Type B pancreatic cell (in vitro differentiated cells): ENCODE data around the gene NPHS1. TPM values are rescaled to one million over a fixed set of nuclear protein-coding genes. Genes with fewer than 3 reads are reported as not detected.
"Not testable (repeated sequence)": the region's sequence is repeated elsewhere in the genome, so short reads cannot be mapped to it uniquely, and the experiment has no call there.

Experiments
- DNase-seq: peaks from one replicate; pipeline ENCODE4 v3.0.0; 2021; ENCODE audit warnings: mixed read lengths; ENCODE audit not compliant: unreplicated experiment; ENCODE audit errors: extremely low spot score
- H3K27ac Mint-ChIP-seq: 2 replicates; pipeline ENCODE4 v1.8.0; 2021; ENCODE audit warnings: mild to moderate bottlenecking, mixed read lengths
- H3K27me3 Mint-ChIP-seq: 2 replicates; pipeline ENCODE4 v1.8.0; 2021; ENCODE audit warnings: mixed read lengths
- H3K36me3 Mint-ChIP-seq: 2 replicates; pipeline ENCODE4 v1.8.0; 2021; ENCODE audit warnings: mixed read lengths
- H3K4me1 Mint-ChIP-seq: one replicate; pipeline ENCODE4 v1.8.0; 2021; ENCODE audit warnings: mixed read lengths; ENCODE audit not compliant: unreplicated experiment
- H3K4me3 Mint-ChIP-seq: 2 replicates; pipeline ENCODE4 v1.8.0; 2021; ENCODE audit warnings: mild to moderate bottlenecking, mixed read lengths
- H3K9me3 Mint-ChIP-seq: 2 replicates; pipeline ENCODE4 v1.8.0; 2021; ENCODE audit warnings: mixed read lengths
- total RNA-seq: library from RNA; stranded (reverse); gene quantifications from 2 replicates; pipeline ENCODE4 v1.2.1, GENCODE V29; 2021; ENCODE audit warnings: low replicate concordance
- TF ChIP-seq, protein P1 (sequence below): fragments of 200-600 bp; sonication (generic); conservative IDR thresholded peaks from 2 replicates; pipeline ENCODE4 v1.5.0; 2021; ENCODE audit warnings: antibody characterized with exemption, mild to moderate bottlenecking

NPHS1 gene
- total RNA-seq, 1 donor from 2014 or later = 1.9 TPM

DNA sequence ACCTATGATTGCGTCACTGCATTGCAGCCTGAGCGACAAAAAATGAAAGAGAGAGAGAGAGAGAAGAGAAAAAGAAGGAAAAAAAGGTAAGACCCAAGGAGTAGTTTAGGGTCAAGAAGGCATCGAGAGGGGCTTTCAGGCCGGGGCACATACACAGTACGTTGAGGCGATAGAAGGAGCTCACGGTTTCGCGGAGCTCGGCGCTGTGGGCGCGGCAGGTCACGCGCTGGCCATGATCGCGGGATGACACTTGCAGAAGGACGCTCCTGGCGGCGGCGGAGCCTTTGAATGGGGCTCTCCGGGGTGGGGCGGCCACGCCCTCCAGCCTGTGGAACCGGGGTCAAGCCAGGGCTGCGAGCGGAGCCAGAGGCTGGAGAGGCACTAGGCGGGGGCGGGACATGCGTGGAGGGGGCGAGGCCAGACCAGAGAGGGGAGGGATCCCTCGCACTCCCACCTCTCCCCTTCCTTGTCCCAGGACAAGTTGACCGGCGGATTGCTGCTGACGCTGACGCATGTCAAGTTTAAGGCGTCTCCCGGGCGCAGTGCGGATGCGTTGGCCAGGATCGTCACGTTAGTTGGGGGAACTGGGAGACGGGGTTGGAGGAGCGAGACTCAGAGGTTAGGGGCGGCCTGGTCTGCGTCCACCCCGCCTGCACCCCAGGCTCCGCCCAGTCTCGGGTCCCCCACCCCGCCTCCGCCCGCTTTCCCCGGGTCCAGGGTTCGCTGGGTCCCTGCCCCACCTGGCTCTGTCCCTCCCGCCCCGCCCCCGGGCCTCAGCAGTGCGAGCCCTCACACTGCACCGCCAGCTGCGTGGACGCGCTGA, 6.9 kb downstream of the NPHS1 start:
- peak overlapping the region; percentile 65 for H3K27ac Mint-ChIP-seq
- peaks cover 81% of the 10 kb centered on the region for H3K27me3 Mint-ChIP-seq
- H3K9me3 Mint-ChIP-seq = no peaks in the 10 kb centered on the region
- TF ChIP-seq, protein P1, sequence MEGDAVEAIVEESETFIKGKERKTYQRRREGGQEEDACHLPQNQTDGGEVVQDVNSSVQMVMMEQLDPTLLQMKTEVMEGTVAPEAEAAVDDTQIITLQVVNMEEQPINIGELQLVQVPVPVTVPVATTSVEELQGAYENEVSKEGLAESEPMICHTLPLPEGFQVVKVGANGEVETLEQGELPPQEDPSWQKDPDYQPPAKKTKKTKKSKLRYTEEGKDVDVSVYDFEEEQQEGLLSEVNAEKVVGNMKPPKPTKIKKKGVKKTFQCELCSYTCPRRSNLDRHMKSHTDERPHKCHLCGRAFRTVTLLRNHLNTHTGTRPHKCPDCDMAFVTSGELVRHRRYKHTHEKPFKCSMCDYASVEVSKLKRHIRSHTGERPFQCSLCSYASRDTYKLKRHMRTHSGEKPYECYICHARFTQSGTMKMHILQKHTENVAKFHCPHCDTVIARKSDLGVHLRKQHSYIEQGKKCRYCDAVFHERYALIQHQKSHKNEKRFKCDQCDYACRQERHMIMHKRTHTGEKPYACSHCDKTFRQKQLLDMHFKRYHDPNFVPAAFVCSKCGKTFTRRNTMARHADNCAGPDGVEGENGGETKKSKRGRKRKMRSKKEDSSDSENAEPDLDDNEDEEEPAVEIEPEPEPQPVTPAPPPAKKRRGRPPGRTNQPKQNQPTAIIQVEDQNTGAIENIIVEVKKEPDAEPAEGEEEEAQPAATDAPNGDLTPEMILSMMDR = no peak
- H3K4me1 Mint-ChIP-seq = peaks cover 16% of the 10 kb centered on the region
- no peak for DNase-seq
- peak overlapping the region; percentile 82 for H3K4me3 Mint-ChIP-seq
- H3K36me3 Mint-ChIP-seq = no peaks in the 10 kb centered on the region

DNA sequence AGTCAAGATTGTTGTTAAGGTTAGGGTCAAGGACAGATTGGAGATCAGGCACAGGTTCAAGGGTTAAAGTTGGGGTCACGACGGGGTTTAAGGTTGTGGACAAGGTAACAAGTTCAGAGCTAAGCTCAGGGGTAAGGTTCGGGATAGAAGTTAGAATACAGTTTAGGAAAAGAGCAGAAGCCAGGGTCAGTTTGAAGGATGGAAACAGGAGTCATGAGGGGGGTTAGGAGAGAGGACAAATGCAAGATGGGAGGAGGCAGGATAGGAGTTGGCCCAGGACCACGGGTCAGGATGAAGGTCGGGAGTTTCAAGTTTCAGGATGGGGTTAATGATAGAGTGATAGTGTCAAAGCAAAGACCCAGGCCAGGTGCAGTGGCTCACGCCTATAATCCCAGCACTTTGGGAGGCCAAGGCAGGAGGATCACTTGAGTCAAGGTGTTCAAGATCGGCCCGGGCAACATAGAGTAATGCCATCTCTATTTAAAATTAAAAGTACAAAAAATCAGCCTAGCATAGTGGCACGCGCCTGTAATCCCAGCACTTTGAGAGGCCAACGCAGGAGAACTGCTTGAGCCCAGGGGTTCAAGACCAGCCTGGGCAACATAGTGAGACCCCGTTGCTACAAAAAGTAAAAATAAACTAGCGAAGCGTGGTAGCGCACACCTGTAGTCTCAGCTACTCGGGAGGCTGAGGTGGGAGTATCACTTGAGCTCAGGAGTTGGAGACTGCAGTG, 7.7 kb downstream of the NPHS1 start:
- no peaks in the 10 kb centered on the region for H3K9me3 Mint-ChIP-seq
- no peaks in the 10 kb centered on the region for H3K36me3 Mint-ChIP-seq
- no peak for DNase-seq
- peak overlapping the region; percentile 65 for H3K27ac Mint-ChIP-seq
- H3K4me1 Mint-ChIP-seq = peaks cover 16% of the 10 kb centered on the region
- peaks cover 75% of the 10 kb centered on the region for H3K27me3 Mint-ChIP-seq
- peak overlapping the region; percentile 82 for H3K4me3 Mint-ChIP-seq
- TF ChIP-seq, protein P1 = no peak

DNA sequence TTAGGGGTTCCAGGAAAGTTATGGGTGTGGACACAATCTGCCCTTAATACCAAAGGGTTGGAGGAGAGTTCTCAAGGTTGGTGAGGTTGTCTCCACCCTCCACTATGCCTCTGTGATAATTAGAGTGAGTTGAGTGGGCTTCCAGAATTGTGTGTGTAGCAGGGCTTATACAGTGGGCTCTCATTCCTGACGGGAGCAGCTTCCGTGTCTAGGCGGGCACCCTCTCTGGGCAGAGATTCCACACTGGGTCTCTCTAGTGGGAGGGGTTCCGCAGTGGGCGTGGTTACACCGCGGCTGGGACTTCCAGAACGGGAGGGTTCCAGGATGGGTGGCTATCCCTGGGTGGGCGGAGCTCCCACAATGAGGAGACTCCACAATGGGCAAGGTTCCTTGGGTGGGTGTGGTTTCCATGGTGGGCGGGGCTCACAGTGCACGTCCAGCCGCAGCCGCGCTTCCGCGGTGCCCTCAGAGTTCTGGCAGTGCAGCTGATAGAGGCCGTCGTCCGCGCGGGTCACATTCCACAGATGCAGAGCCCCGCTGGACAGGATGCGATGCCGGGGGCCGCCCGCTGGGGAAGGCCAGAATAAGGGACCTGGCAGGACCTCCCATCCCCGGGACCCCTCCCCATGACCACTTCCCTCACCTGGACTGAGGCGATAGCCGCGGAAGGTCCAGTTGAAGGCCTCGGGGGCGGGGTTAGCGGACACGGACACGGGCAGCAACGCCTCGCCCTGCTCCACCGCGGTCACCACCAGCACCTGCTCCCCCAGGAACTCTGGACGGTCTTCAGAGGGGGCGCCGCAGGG, 8.4 kb downstream of the NPHS1 start:
- Mint-ChIP-seq H3K27ac (no peak overlapping the region), H3K27me3 (peaks cover 72% of the 10 kb centered on the region), H3K9me3 (no peaks in the 10 kb centered on the region), H3K36me3 (no peaks in the 10 kb centered on the region), H3K4me1 (peaks cover 16% of the 10 kb centered on the region), H3K4me3 (peak overlapping the region; percentile 50)
- TF ChIP-seq, protein P1 = no peak
- no peak for DNase-seq

DNA sequence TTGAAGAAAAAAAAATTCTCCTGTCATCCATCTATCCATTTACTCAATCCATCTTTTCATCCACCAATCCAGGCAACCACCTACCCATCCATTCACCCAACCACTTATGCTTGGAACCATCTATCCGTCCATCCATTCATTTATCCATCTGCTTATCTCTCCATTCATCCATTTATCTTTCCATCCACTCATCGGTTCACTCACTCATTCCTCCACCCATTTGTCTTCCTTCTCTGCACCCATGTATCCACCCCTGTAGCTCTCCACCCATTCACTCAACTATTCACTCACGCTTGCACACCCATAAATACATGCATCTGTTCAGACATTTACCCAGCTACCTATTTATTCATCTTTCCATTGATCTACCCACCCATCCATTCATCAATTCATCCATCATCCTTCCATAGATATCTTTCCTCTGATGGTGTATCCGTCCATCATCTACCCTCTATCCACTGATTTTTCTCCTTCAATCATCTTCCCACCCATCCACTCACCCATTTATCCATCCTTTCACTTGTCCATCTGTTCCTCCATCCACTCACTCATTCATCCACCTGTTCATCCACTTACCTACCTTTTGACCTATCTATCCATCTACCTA, 9.5 kb downstream of the NPHS1 start:
- Mint-ChIP-seq H3K27me3 (peaks cover 63% of the 10 kb centered on the region), H3K4me3 (no peak overlapping the region), H3K9me3 (no peaks in the 10 kb centered on the region), H3K36me3 (no peaks in the 10 kb centered on the region), H3K4me1 (peaks cover 16% of the 10 kb centered on the region), H3K27ac (no peak overlapping the region)
- TF ChIP-seq, protein P1 = no peak
- DNase-seq = no peak

DNA sequence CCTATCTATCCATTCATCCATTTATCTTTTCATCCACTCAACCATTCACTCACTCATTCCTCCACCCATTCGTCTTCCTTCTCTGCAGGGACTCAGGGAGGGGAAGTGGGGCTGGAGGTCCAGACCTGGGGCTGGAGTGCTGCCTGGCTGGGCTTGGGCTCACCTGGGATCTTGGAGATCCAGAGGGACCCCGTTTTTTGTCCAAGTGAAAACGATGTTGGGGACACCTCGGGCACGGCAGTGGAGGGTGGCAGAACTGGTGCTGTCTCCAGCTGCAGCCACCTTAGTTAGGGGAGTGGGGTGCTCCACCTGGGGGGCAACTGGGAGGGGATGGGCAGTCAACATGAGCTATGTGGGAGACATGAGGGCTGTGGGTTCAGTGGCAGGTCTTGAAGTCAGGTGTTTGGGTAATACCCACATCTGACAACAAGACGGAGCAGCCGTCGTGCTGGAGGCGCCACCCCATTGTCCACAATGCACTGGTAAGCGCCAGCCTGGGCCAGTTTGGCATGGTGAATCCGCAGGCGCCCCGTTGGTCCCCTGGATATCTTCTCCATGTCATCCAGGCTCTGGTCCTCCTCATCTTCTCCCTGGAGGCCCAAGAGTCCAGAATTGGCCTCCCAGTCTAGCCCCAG, 10.2 kb downstream of the NPHS1 start:
- H3K27me3 Mint-ChIP-seq = peaks cover 63% of the 10 kb centered on the region
- no peak overlapping the region for H3K27ac Mint-ChIP-seq
- H3K9me3 Mint-ChIP-seq = no peaks in the 10 kb centered on the region
- H3K36me3 Mint-ChIP-seq = no peaks in the 10 kb centered on the region
- no peak overlapping the region for H3K4me3 Mint-ChIP-seq
- H3K4me1 Mint-ChIP-seq = peaks cover 16% of the 10 kb centered on the region
- no peak for DNase-seq
- TF ChIP-seq, protein P1 = no peak

DNA sequence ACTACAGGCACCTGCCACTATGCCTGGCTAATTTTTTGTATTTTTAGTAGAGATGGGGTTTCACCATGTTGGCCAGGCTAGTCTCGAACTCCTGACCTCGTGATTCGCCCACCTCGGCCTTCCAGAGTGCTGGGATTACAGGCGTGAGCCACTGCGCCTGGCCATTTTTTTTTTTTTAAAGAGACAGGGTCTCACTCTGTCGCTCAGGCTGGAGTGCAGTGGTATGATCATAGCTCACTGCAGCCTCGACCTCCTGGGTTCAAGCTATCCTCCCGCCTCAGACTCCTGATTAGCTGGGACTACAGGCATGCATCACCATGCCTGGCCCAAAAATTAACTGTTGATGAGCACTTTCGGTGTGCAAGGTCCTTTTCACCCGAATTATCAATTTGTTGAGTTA, 16.2 kb downstream of the NPHS1 start:
- H3K27me3 Mint-ChIP-seq = peaks cover 41% of the 10 kb centered on the region
- H3K36me3 Mint-ChIP-seq, DNase-seq, H3K4me1 Mint-ChIP-seq, H3K9me3 Mint-ChIP-seq, H3K4me3 Mint-ChIP-seq, H3K27ac Mint-ChIP-seq: not testable (repeated sequence)
